Caco-2 (cell line): ENCODE results near the gene IER3. TPM values are rescaled to one million over a fixed set of nuclear protein-coding genes. Genes with fewer than 3 reads are reported as not detected.

Experiments
- BruUV-seq: library from RNA; stranded (reverse); fragments of 400-500 nt; replicated peaks from 2 replicates; lab custom pipeline; 2021; lab: Mats Ljungman, UMichigan
- CTCF ChIA-PET: fragments of 300-600 bp; sonication (Branson Sonifier 250); formaldehyde crosslinking; loops from one replicate; lab custom pipeline; 2022; ENCODE audit warnings: antibody characterized with exemption; lab: Charles Lee
- POLR2A ChIA-PET: fragments of 300-600 bp; sonication (Branson Sonifier 250); formaldehyde crosslinking; loops from one replicate; lab custom pipeline; 2022; ENCODE audit warnings: antibody characterized with exemption; lab: Charles Lee
- DNase-seq, 2 experiments: peaks; one replicate each; pipeline versions ENCODE4 v3.0.0 to v3.0.0-alpha.2; 2020 to 2022
- H3K27me3 ChIP-seq: replicated peaks from 2 replicates; pipeline ENCODE4 v1.6.0; 2011; ENCODE audit warnings: low read length; ENCODE audit not compliant: control insufficient read depth, insufficient read depth
- H3K36me3 ChIP-seq: 2 replicates; pipeline ENCODE4 v1.5.1; 2011; ENCODE audit warnings: low read length; ENCODE audit not compliant: control insufficient read depth, insufficient read depth
- H3K4me1 ChIP-seq: fragments of 250-450 bp; sonication (Bioruptor Pico); 2 replicates; pipeline ENCODE4 v1.5.1; 2020; ENCODE audit warnings: mild to moderate bottlenecking
- H3K4me3 ChIP-seq: 2 replicates; pipeline ENCODE4 v1.5.1; 2011; ENCODE audit warnings: low read depth, mild to moderate bottlenecking, control low read depth, low read length
- H3K9me3 ChIP-seq: fragments of 250-450 bp; sonication (Bioruptor Pico); 2 replicates; pipeline ENCODE4 v1.5.1; 2020; ENCODE audit warnings: mild to moderate bottlenecking, moderate library complexity
- H3K27ac Mint-ChIP-seq: one replicate; pipeline ENCODE4 v1.8.0; 2022; ENCODE audit warnings: mixed read lengths; ENCODE audit not compliant: unreplicated experiment
- H3K27me3 Mint-ChIP-seq: one replicate; pipeline ENCODE4 v1.8.0; 2022; ENCODE audit warnings: mixed read lengths; ENCODE audit not compliant: insufficient read depth, unreplicated experiment
- H3K36me3 Mint-ChIP-seq: one replicate; pipeline ENCODE4 v1.8.0; 2022; ENCODE audit warnings: mild to moderate bottlenecking, mixed read lengths; ENCODE audit not compliant: insufficient read depth, unreplicated experiment
- H3K4me1 Mint-ChIP-seq: one replicate; pipeline ENCODE4 v1.8.0; 2022; ENCODE audit warnings: low read depth, mixed read lengths; ENCODE audit not compliant: unreplicated experiment
- H3K4me3 Mint-ChIP-seq: one replicate; pipeline ENCODE4 v1.8.0; 2022; ENCODE audit warnings: mild to moderate bottlenecking, moderate library complexity, mixed read lengths; ENCODE audit not compliant: unreplicated experiment
- H3K9me3 Mint-ChIP-seq: one replicate; pipeline ENCODE4 v1.8.0; 2022; ENCODE audit warnings: mixed read lengths; ENCODE audit not compliant: unreplicated experiment
- intact Hi-C: fragments of 100-400 bp; cut with micrococcal nuclease; formaldehyde crosslinking; loops from one replicate; pipeline ENCODE4 v1.10.0; 2022; ENCODE audit not compliant: unreplicated experiment
- total RNA-seq: library from RNA; stranded (reverse); gene quantifications from 2 replicates; pipeline ENCODE4 v1.2.3, GENCODE V29; 2022
- TF ChIP-seq, protein P1 (sequence below), 2 experiments: fragments of 200-600 bp in 1 of 2; IDR thresholded peaks; 1 replicate in 1 of 2; 2 replicates in 1 of 2; pipeline versions ENCODE4 v1.5.1 to v1.8.0; 2011 to 2022; ENCODE audit warnings: antibody characterized with exemption in 1 of 2, control low read depth in 1 of 2, inconsistent platforms in 1 of 2, low read depth in 1 of 2, low read length in 1 of 2, mild to moderate bottlenecking in 1 of 2, moderate library complexity in 1 of 2; ENCODE audit not compliant: insufficient read depth in 1 of 2, severe bottlenecking in 1 of 2, unreplicated experiment in 1 of 2

The IER3 gene
- total RNA-seq, 1 experiment from 2014 or later = 13.0 TPM

DNA sequence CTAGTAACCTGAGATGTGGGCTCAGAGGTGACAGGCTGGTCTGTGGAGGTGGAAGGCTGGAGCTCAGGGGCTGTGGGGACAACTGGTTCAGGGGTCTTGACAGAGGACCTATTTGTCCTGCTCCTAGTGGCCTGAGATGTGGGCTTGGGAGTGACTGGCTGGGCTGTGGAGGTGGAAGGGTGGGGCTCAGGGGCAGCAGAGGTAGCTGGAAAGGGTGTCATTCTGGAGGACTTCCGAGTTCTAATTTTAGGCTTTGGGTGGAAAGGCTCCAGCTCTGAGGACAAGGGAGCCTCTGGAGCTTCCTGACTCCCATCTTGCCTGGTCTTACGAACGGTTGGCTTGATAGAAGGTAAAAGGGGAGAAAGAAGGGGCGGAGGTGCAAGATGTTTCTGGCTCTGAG is 38.7 kb downstream of the IER3 start:
- CTCF ChIA-PET = interaction anchor here (0.8 kb wide), 1 partner anchor 382 kb away, joined by 3 read pairs; no protein-coding TSS in a partner anchor
- Histone ChIP-seq H3K27me3 (no peaks in the 10 kb centered on the region), H3K4me3 (no peak overlapping the region), H3K9me3 (no peaks in the 10 kb centered on the region), H3K36me3 (no peaks in the 10 kb centered on the region; the same call in 1 of the 2 replicates), H3K4me1 (no peaks in the 10 kb centered on the region)
- intact Hi-C loops = no loop called here
- H3K27me3 Mint-ChIP-seq = no peaks in the 10 kb centered on the region
- TF ChIP-seq, protein P1, sequence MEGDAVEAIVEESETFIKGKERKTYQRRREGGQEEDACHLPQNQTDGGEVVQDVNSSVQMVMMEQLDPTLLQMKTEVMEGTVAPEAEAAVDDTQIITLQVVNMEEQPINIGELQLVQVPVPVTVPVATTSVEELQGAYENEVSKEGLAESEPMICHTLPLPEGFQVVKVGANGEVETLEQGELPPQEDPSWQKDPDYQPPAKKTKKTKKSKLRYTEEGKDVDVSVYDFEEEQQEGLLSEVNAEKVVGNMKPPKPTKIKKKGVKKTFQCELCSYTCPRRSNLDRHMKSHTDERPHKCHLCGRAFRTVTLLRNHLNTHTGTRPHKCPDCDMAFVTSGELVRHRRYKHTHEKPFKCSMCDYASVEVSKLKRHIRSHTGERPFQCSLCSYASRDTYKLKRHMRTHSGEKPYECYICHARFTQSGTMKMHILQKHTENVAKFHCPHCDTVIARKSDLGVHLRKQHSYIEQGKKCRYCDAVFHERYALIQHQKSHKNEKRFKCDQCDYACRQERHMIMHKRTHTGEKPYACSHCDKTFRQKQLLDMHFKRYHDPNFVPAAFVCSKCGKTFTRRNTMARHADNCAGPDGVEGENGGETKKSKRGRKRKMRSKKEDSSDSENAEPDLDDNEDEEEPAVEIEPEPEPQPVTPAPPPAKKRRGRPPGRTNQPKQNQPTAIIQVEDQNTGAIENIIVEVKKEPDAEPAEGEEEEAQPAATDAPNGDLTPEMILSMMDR (IDR thresholded peaks at IDR 0.05; ENCODE audit: insufficient read depth in 1 of 2, low read depth in 1 of 2, low read length in 1 of 2, severe bottlenecking in 1 of 2, unreplicated experiment in 1 of 2) = no peak
- H3K4me1 Mint-ChIP-seq = peaks cover 7% of the 10 kb centered on the region
- H3K9me3 Mint-ChIP-seq = no peaks in the 10 kb centered on the region
- no peak overlapping the region for H3K4me3 Mint-ChIP-seq
- H3K27ac Mint-ChIP-seq = no peak overlapping the region
- no TSS peak for BruUV-seq
- H3K36me3 Mint-ChIP-seq = peaks cover 37% of the 10 kb centered on the region
- POLR2A ChIA-PET = no interaction called here
- no peak for DNase-seq

DNA sequence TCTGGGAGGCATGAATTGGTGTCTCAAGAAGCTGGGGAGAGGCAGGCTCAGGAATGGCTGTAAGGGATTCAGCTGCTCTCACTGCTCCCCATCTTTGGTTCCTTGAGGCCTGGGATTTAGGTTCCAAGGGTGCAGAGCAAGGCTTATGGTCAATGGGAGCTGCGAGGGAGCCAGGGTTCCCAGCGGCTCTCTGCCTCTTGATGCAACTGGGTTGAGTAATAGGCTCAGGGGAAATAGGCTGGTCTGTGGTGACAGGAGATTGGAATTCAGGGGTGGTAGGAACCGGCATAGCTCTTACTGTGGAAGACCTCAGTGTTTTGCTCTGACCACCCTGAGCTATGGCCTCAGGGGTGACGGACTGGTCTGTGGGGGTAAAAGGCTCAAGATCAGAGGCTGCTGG is 40.5 kb downstream of the IER3 start:
- Histone ChIP-seq H3K9me3 (no peaks in the 10 kb centered on the region), H3K36me3 (no peaks in the 10 kb centered on the region), H3K27me3 (no peaks in the 10 kb centered on the region), H3K4me1 (no peaks in the 10 kb centered on the region), H3K4me3 (no peak overlapping the region)
- intact Hi-C loops = no loop called here
- Mint-ChIP-seq H3K9me3 (no peaks in the 10 kb centered on the region), H3K4me1 (peaks cover 7% of the 10 kb centered on the region), H3K27ac (no peak overlapping the region), H3K36me3 (peaks cover 46% of the 10 kb centered on the region), H3K27me3 (no peaks in the 10 kb centered on the region), H3K4me3 (no peak overlapping the region)
- DNase-seq = no peak
- BruUV-seq = no TSS peak
- POLR2A ChIA-PET = interaction anchor here (0.6 to 0.8 kb wide), 2 partner anchors 51 to 52 kb away, joined by 3 read pairs; no protein-coding TSS in a partner anchor
- CTCF ChIA-PET = interaction anchor here (0.8 kb wide), 1 partner anchor 14 kb away, joined by 3 read pairs; no protein-coding TSS in a partner anchor
- TF ChIP-seq, protein P1 (IDR thresholded peaks at IDR 0.05; ENCODE audit: insufficient read depth in 1 of 2, low read depth in 1 of 2, low read length in 1 of 2, severe bottlenecking in 1 of 2, unreplicated experiment in 1 of 2) = no peak

DNA sequence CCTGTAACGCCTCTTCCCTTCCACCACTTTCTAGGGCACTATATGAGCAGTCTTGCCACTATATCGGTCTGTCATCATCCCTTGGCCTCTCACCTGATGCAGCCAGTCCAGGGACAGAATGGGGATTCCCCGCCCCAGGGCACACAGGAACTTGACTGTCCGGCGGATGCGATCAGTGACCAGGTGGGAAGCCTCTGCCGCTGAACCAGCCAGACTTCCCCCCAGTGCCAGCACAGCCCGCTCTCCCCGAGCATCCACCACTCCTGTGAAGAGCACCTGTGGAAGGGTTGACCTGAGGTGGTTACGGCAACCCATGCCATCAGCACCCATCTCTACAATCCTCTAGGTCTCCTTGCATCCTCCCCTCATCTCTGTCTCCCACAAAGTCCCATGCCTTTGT is 41.3 kb downstream of the IER3 start:
- TF ChIP-seq, protein P1 (IDR thresholded peaks at IDR 0.05; ENCODE audit: insufficient read depth in 1 of 2, low read depth in 1 of 2, low read length in 1 of 2, severe bottlenecking in 1 of 2, unreplicated experiment in 1 of 2) = no peak
- no peaks in the 10 kb centered on the region for H3K9me3 Mint-ChIP-seq
- H3K4me1 Mint-ChIP-seq = peaks cover 5% of the 10 kb centered on the region
- H3K4me3 Mint-ChIP-seq = no peak overlapping the region
- Histone ChIP-seq H3K27me3 (no peaks in the 10 kb centered on the region), H3K9me3 (no peaks in the 10 kb centered on the region), H3K4me1 (no peaks in the 10 kb centered on the region), H3K4me3 (no peak overlapping the region), H3K36me3 (no peaks in the 10 kb centered on the region)
- ChIA-PET CTCF (no interaction called here), POLR2A (no interaction called here)
- H3K36me3 Mint-ChIP-seq = peaks cover 44% of the 10 kb centered on the region
- BruUV-seq = no TSS peak
- H3K27me3 Mint-ChIP-seq = no peaks in the 10 kb centered on the region
- no peak for DNase-seq
- intact Hi-C loops = no loop called here
- H3K27ac Mint-ChIP-seq = no peak overlapping the region
